HG03432 (cell line): ENCODE data around the gene MAPK1IP1L.
"Not testable (repeated sequence)": the region's sequence is repeated elsewhere in the genome, so short reads cannot be mapped to it uniquely, and the experiment has no call there.

Experiments
- ATAC-seq: cut with Tn5 transposase; IDR thresholded peaks from one replicate; pipeline ENCODE4 v1.9.1; 2021; ENCODE audit warnings: mild to moderate bottlenecking, moderate library complexity; ENCODE audit not compliant: unreplicated experiment

The MAPK1IP1L gene

GRCh38 chr14:55053500-55053899 is 2.1 kb downstream of the MAPK1IP1L start:
- no peak for ATAC-seq

GRCh38 chr14:55054098-55054497 is 2.7 kb downstream of the MAPK1IP1L start:
- ATAC-seq, result no peak

GRCh38 chr14:55057919-55058318 is 6.5 kb downstream of the MAPK1IP1L start:
- ATAC-seq, result no peak

DNA sequence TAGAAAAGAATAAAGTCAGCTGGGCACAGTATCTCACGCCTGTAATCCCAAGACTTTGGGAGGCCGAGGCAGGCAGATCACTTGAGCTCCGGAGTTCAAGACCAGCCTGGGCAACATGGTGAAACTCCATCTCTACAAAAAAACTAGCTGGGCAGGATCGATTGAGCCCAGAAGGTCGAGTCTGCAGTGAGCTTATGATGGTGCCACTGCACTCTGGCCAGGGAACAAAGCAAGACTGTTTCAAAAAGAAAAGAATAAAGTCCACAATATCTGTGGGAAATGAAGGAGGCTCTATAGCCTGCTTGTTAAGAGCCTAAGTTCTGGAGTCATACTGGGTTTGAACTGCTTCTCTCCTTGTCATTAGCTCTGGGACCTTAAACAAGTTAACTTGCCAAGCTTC is 7.9 kb downstream of the MAPK1IP1L start:
- ATAC-seq, result no peak

- no peak for ATAC-seq
These were observed 11.3 kb downstream of the MAPK1IP1L start for GRCh38 chr14:55062517-55063351.

DNA sequence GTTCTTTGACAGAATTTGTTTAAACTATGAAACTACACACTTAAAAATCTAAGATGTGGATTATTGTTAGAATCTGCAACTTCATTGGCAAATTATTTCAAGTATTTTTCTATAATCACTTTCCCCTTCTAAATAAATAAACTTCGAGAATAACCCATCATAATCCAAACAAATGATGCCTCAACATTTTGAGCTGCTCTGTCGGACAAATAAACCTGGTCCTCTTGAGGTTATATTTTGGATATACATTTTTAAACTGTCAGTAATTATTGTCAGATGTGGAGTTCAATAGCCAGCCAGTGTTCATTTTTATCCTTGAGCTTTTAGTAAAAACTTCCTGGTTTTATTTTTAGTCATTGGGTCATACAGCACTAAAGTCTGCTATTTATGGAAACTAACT is 13.4 kb downstream of the MAPK1IP1L start:
- ATAC-seq, result not testable (repeated sequence)

DNA sequence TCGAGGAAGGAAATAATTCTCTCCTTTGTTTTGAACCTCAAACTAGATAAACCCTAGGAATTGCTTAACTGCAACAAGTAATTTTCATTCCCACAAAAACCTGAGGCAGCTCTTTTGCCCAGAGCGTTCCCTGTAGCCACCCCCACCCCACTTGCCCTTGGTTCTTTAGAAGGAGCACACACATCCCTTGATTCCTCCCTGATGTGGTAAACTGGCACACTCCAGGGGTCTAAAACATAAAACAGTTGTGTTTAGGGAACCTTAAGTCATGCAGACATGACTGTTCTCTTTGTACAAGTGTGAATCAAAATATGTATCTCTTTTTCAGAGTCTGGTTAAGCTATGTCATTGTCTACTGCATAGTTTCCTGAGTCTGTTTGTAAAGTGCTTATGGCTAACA is 14.0 kb downstream of the MAPK1IP1L start:
- no peak for ATAC-seq

- no peak for ATAC-seq
These were observed 14.8 kb downstream of the MAPK1IP1L start for GRCh38 chr14:55066223-55066622.

- ATAC-seq, result no peak
These were observed 19.5 kb downstream of the MAPK1IP1L start for GRCh38 chr14:55070981-55071411.

DNA sequence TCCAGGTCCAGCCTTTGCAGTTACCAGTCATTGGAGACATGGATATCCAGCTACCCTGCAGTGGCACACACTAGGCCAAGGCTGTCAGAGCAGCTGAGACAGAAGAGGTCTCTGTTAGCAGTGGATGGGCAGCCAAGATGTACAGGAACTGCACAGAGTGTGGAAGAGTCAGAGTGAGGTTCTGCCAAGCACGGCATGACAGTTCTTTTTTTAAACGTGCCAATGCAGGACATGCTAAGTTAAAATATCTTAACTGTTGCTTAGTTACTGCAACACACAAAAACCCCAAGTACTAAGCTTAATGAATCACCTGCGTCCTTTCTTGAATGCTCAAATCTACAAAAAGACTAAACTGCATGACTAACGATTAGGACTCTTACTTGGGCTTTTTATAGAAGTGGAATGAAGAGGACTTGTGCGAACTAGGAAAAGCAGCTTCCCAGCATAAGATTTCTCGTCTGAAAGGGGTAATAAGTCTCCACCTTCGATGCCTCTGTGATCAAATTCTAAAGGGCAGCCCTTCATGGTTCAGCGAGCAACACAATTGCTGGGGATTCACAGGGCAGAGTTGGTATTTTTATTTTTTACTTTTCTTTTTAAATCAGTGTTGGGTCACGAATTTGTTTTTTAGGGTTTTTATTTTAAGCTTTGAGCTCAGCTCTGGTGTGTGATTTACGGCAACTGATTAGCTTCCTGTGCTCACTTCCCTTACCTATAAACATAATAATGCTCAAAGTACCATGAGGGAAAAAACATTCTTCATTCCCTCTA is 20.6 kb downstream of the MAPK1IP1L start:
- ATAC-seq, result peak; percentile 61

GRCh38 chr14:55073856-55074255 is 22.4 kb downstream of the MAPK1IP1L start:
- ATAC-seq, result no peak

DNA sequence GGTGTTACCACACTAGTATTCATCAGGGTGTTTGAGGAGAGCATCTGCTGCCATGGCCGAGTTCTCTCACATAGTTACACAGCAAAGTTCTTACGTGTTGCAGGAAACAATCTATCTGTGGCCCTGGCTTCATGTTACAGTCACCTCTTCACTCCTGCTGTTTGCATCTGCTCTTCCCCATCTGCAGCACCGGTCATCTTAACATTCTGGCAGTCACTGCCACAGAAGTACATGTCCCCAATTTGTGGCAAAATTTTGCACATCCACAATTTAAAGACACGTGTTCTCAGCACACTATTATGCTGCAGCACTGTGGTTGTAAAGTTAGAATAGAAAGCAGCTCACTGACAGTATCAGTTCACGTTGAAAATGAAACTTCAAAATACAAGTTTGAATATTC is 23.2 kb downstream of the MAPK1IP1L start:
- ATAC-seq, result peak; percentile 41

DNA sequence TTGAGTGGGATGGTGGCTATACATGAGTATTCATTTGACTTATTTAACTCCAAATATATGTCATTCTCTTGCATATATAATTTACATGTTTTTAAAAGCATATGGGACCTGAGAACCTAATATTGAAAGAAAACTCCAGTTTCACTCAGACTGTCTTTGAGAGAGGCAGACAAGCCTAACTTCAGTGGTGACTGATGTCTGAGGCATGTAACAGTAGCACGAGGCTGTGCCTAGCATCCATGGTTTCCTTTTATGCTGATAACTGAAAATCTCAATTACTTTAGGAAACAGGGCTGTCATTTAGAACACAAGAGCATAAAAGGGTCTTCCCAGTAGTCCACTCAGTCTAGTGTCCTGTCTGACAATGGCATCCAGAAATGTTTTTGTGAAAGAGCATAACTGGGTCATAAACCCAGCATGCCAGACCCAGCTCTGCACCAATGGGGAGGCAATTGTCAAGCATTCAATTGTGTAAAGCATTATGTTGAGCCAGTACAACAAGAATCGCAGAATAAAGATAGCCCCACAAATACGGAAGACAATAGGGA is 24.3 kb downstream of the MAPK1IP1L start:
- no peak for ATAC-seq

GRCh38 chr14:55077170-55078151 is 26.0 kb downstream of the MAPK1IP1L start:
- no peak for ATAC-seq

GRCh38 chr14:55079961-55080360 is 28.5 kb downstream of the MAPK1IP1L start:
- ATAC-seq, result not testable (repeated sequence)

GRCh38 chr14:55084401-55085059 is 33.1 kb downstream of the MAPK1IP1L start:
- no peak for ATAC-seq

GRCh38 chr14:55085060-55085660 is 33.7 kb downstream of the MAPK1IP1L start:
- no peak for ATAC-seq

DNA sequence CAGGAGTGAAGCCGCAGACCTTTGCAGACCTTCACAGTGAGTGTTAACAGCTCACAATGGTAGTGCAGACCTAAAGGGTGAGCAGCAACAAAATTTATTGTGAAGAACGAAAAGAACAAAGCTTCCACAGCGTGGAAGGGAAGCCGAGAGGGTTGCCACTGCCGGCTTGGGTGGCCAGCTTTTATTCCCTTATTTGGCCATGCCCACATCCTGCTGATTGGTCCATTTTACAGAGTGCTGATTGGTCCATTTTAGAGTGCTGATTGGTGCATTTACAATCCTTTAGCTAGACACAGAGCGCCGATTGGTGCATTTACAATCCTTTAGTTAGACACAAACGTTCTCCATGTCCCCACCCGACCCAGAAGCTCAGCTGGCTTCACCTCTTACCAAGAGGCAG is 35.5 kb downstream of the MAPK1IP1L start:
- no peak for ATAC-seq

GRCh38 chr14:55088356-55088755 is 36.9 kb downstream of the MAPK1IP1L start:
- ATAC-seq, result no peak

- no peak for ATAC-seq
These were observed 40.9 kb downstream of the MAPK1IP1L start for GRCh38 chr14:55092341-55092740.
